GM19035 (cell line): ENCODE measurements around the gene FAM156A.
"Not testable (repeated sequence)": the region's sequence is repeated elsewhere in the genome, so short reads cannot be mapped to it uniquely, and the experiment has no call there.

Experiments
- ATAC-seq: cut with Tn5 transposase; IDR thresholded peaks from one replicate; pipeline ENCODE4 v1.9.1; 2021; ENCODE audit not compliant: unreplicated experiment

FAM156A gene

DNA sequence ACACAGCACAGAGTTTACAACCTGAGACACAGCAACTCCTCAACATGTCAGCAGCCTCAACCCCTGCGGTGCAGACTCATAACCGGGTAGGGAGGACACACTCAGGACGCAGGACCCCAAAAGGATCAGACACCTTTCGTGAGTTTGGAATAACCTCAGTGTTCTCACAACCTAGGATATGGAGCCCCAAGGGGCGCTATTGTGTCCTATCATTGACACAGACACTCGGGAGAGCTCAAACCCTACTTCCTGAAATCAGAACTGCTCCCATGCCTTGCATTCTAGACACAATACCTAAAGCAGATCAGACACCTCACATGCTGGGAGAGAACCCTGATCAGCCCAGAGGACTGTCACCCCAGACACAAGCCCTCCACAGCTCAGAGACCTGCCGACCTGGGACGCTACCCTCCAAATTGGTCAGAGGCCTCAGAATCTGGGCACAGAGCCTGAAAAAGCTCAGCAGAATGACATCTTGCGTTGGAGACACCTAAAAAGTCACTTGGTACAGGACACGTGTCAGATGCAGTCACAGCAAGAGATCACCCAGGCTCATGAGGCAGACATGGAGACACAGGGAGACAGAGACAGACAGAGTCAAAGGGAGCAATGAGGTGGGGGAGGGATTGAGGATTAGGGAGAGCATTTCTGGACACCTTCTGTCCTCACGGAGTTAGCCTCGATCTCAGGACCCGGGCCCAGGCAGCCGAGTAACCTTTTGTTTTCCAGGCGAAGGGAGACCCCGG, 8.8 kb upstream of the FAM156A start:
- ATAC-seq, result not testable (repeated sequence)

DNA sequence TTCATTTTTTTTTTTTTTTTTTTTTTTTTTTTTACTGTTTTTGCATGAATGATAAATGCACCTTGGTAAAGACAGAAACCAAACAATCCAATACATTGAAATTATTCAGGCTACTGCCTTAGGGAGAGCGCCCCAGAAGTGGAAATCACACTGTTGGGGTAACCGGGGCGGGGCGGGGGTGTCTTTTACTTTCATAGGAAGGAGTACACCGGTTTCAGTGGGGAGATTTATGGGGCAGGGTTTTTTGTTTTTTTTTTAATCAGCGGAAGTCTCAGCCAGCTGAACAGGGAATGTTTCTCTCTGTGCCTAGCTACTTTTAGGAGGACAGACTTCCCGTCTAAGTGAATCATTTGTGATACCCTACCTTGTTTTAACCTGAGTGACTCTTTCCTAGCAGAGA, 643 bp upstream of the FAM156A start:
- ATAC-seq, result peak; percentile 21

DNA sequence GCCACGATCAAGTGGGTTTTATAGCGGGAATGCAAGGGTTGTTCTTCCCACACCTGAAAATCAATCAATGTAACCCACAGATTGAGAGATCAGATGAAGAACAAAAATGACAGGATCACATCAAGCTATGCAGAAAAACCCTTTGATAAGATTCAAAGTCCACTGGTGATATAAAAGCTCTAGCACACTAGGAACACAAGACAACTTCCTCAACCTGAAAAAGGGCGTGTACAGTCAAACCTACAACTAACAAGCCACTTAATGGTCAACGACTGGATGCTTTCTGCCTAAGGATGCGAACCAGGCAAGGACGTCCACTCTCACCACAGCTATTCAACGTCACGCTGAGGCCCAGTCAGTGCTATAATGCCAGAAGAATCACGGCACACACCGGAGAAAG, 8.4 kb downstream of the FAM156A start:
- not testable (repeated sequence) for ATAC-seq

DNA sequence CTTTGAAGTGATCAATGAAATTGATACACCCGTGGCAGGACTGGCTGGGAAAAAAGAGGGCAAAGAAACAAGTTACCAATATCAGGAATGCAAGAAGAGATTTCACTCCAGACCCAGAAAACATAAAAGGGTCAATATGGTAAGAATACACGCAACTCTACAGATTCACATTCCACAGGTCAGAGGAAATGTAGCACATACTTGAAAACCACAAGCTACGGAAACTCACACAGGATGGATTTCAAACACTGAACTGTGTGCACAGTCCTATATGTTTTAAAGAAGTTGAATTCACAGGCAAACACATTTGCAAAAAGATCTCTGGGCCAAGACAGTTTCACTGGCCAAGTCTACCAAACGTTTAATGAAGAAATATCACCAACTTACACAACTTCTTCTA, 9.0 kb downstream of the FAM156A start:
- ATAC-seq, result not testable (repeated sequence)

DNA sequence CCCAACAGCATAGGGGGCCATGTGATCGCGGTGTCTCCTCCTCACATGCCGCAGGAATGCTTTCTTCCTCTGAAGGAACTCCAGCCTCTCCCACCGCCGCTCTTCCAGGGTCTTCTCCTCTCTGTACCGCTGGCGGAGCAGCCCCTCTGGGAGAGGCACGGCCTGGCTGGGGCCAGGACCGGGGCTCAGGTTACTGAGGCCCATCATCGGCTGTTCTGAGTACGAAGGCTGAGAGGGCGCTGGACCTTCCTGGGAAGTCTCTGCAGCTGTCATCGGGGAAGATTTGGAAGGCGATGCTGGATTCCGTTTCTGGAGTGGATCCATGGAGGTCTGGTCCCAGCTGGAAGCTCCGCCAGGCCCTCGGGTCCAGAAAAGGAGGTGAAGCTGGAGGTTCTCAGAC, 10.1 kb downstream of the FAM156A start:
- ATAC-seq, result not testable (repeated sequence)

DNA sequence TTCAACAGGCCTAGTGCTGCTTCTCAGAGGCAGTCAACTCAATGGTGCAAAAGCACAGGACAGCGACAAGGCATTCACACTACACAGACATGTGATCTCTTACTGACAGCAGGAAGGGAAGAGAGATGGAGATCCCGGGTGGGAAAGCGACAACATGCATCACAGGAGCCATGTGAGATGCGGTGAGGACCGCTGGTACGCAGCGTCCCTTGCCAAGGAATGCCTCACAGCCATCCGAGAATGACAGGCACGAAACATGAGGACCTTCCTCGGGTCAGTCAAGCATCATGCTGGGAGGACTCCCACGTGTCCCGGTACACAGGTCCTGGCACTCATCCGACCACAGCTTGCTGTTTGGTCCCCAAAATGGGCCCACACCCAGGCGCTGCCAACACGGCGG, 10.8 kb downstream of the FAM156A start:
- ATAC-seq, result not testable (repeated sequence)

DNA sequence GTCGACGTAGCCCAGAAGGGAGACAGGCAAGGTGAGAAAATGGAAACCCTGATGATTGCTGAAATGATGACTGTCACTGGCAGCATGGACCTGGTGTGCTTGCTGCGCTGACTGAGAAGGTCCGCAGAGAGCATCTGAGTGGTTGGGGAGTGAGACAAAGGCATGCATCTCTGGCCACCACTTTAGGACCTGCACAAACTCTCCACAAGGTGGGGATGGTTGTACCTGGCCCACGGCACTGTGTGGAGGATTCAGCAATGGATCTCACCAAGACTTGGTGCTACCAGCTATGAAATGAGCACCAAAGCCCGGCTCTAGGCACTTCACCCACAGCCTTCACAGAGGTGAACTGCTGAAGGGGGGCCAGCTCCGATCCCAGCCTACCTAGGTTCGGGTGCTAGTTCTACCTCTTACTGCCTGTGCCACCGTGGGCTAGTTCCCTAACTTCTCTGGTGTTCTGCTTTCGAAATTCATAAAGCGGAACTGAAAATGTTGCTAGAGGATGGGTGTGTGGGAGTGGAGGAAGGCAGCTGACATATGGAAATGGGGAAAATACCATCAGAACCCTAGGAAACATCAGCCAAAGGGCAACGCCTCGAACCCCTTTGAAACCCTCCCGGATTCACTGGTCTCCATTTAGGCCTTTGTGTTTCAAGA, 12.4 kb downstream of the FAM156A start:
- not testable (repeated sequence) for ATAC-seq

DNA sequence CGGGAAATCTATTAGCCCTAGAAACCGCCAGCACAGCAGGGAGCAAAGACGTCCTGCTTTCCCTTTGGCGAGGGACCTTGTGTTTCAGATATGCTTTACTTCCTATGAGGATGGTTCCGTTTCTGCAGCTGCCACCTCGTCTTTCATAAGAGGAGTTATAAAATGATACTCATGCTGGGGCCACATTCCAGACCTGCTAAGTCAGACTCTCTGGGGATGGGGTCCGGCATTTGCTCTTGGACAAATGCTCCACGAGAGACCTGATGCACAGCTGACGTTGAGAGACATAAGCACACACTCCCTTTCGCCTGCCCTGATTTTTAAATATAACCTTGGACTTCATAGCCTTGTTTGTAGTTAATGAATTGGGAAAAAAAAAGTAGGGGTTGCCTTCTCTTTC, 16.6 kb downstream of the FAM156A start:
- ATAC-seq, result not testable (repeated sequence)

DNA sequence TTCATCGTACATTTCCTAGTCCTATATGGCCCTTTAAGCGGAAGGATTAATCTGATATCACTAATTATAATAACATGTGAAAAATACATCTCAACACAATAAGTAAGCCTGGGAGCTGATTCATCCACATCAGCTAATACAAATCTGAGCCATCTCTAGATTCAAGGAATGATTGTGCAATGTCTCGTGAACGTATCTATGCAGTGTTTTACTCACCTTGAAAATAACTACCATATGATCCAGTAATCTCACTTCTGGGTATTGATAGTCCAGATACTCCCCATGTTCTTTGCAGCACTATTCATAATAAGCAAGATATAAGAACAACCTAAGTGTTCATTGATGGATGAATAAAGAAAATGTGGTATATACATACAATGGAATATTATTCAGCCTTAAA, 17.6 kb downstream of the FAM156A start:
- not testable (repeated sequence) for ATAC-seq

DNA sequence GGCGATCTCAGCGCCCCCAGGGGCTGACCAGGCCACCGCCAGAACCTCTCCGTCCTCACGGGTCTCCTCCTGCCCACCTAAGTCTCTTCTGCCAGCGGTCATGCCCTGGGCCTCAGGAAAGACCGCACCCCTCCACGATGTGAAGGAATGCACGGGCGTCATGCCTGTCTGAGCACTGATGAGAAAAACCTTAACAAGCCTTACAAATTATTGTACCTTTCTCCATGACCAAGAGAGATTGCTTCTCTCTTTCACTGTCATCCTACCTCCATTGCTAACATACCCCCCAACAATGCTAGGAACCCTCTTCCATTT, 22.9 kb downstream of the FAM156A start:
- not testable (repeated sequence) for ATAC-seq

DNA sequence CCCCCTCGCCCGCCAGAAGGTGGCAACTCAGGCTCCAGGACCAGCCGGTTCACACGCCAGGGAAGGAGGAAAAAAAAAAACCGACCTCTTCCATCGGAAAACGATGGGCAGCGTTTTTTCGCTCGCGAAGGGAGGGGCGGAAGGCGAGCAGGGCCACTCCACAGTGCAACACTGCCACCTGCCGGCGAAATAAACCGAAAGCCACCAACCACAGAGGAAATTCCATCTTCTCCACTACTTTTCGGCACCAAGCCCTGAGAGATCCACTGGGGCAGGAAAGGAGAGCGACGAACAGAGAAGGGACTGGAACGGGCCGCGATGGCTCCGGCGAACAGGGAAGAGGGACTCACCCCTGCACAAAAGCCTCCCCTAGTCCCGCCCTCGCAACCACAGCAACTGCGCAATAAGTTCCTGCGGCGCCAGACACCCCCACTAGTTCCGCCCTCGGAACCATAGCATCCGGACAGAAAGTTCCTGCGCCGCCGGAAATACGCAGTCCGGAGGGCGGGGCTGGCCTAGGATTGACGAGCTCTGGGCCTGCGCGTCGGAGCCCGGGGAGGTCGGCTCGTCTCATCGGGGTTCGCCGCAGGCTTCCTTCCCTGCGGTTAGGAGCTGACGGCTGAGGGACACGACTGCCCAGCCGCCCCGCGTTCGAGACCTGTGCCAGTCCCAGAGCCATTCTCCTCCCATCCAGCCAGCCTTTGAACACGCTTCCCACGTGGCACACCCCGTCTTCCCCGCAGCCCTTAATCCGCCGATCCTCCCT, 23.4 kb downstream of the FAM156A start:
- ATAC-seq, result peak; percentile 92

DNA sequence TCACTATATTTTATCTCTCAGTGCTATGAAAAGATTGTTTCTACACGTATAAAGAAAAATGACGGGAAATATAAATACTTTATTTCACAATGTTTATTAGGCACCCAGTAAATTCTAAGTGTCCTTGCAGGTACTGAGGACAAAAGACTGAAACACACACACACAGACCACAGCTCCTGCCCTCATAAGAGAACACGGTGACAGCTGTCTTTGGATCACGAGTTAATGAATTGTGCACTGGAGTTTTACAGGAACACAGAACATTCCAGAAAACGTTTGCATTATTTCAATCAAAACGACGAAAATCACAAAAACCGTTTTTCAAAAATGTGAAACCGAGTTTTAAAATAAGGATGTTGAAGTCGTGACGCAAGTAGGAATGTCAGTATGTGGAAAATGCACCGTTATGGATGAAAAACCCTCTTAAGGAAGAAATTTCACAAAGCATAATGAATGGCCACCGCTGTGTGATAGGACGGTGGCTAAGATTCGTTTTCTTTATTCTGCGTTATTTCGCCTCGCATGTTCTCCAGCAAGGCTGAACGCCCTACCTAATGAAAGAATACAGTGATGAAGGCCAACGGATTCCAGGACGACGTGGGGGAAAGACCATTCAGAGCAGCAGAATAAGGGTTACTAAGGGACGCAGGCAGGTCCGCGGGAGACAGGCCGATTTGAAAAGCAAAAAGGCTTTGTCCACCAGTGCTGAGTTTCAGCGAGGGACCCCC, 24.2 kb downstream of the FAM156A start:
- ATAC-seq, result no peak

DNA sequence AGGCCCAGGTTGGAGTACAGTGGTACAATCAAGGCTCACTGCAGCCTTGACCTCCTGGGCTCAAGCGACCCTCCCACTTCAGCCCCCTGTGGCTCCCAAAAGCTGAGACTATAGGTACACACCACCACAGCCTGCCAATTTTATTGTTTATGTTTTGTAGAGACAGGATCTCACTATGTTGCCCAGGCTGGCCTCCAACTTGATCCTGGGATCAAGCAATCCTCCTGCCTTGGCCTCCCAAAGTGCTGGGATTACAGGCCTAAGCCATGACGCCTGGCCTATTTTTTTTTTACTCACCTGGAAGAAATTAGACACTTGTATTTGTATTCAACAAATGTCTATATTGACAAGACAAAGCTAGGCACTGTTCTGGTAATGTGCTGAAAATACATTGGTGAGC, 25.1 kb downstream of the FAM156A start:
- no peak for ATAC-seq

DNA sequence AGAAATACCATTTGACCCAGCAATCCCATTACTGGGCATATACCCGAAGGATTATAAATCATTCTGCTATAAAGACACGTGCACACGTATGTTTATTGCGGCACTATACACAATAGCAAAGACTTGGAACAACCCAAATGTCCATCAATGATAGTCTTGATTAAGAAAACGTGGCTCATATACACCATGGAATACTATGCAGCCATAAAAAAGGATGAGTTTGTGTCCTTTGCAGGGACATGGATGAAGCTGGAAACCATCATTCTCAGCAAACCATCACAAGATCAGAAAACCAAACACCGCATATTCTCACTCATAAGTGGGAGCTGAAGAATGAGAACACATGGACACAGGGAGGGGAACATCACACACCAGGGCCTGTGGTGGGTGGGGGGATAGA, 28.1 kb downstream of the FAM156A start:
- not testable (repeated sequence) for ATAC-seq

DNA sequence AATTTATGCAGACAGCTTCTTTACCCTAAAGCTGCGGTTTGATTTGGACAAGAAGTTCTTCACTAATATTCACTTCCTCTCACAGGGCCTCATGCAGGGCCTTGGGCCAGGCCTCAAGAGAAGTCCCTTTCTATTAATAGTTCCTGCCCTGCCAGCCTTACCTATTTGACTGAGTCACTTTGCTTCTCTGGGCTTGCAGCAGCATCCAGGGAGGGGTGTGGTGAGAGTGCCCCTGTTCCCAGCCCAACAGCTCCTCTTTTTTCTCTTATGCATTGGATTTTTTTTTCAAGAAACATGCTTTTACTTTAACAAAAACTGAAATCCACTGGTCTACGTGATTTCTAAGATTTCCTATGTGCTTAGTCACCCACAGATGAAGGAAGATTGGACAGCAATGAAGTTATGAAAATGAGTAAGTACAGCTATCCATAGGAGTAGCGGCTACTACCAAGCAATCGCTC, 34.5 kb downstream of the FAM156A start:
- ATAC-seq, result peak; percentile 38

DNA sequence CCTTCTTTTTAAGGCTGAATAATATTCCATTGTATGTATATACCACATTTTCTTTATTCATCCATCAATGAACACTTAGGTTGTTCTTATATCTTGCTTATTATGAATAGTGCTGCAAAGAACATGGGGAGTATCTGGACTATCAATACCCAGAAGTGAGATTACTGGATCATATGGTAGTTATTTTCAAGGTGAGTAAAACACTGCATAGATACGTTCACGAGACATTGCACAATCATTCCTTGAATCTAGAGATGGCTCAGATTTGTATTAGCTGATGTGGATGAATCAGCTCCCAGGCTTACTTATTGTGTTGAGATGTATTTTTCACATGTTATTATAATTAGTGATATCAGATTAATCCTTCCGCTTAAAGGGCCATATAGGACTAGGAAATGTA, 43.6 kb downstream of the FAM156A start:
- not testable (repeated sequence) for ATAC-seq

DNA sequence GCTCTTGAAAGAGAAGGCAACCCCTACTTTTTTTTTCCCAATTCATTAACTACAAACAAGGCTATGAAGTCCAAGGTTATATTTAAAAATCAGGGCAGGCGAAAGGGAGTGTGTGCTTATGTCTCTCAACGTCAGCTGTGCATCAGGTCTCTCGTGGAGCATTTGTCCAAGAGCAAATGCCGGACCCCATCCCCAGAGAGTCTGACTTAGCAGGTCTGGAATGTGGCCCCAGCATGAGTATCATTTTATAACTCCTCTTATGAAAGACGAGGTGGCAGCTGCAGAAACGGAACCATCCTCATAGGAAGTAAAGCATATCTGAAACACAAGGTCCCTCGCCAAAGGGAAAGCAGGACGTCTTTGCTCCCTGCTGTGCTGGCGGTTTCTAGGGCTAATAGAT, 44.6 kb downstream of the FAM156A start:
- not testable (repeated sequence) for ATAC-seq

DNA sequence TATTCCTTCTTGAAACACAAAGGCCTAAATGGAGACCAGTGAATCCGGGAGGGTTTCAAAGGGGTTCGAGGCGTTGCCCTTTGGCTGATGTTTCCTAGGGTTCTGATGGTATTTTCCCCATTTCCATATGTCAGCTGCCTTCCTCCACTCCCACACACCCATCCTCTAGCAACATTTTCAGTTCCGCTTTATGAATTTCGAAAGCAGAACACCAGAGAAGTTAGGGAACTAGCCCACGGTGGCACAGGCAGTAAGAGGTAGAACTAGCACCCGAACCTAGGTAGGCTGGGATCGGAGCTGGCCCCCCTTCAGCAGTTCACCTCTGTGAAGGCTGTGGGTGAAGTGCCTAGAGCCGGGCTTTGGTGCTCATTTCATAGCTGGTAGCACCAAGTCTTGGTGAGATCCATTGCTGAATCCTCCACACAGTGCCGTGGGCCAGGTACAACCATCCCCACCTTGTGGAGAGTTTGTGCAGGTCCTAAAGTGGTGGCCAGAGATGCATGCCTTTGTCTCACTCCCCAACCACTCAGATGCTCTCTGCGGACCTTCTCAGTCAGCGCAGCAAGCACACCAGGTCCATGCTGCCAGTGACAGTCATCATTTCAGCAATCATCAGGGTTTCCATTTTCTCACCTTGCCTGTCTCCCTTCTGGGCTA, 48.9 kb downstream of the FAM156A start:
- ATAC-seq, result not testable (repeated sequence)

DNA sequence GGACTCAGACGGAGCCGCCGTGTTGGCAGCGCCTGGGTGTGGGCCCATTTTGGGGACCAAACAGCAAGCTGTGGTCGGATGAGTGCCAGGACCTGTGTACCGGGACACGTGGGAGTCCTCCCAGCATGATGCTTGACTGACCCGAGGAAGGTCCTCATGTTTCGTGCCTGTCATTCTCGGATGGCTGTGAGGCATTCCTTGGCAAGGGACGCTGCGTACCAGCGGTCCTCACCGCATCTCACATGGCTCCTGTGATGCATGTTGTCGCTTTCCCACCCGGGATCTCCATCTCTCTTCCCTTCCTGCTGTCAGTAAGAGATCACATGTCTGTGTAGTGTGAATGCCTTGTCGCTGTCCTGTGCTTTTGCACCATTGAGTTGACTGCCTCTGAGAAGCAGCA, 50.4 kb downstream of the FAM156A start:
- ATAC-seq, result not testable (repeated sequence)

DNA sequence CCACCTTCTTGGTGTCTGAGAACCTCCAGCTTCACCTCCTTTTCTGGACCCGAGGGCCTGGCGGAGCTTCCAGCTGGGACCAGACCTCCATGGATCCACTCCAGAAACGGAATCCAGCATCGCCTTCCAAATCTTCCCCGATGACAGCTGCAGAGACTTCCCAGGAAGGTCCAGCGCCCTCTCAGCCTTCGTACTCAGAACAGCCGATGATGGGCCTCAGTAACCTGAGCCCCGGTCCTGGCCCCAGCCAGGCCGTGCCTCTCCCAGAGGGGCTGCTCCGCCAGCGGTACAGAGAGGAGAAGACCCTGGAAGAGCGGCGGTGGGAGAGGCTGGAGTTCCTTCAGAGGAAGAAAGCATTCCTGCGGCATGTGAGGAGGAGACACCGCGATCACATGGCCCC, 51.2 kb downstream of the FAM156A start:
- ATAC-seq, result not testable (repeated sequence)

DNA sequence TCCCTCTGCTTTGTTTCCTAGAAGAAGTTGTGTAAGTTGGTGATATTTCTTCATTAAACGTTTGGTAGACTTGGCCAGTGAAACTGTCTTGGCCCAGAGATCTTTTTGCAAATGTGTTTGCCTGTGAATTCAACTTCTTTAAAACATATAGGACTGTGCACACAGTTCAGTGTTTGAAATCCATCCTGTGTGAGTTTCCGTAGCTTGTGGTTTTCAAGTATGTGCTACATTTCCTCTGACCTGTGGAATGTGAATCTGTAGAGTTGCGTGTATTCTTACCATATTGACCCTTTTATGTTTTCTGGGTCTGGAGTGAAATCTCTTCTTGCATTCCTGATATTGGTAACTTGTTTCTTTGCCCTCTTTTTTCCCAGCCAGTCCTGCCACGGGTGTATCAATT, 52.2 kb downstream of the FAM156A start:
- not testable (repeated sequence) for ATAC-seq
